KOPT-K1 (cell line): ENCODE measurements around the gene CCDC121.
A peak's percentile ranks its signal among the peaks of the same experiment; 100 is the strongest.
"Not testable (repeated sequence)": the region's sequence is repeated elsewhere in the genome, so short reads cannot be mapped to it uniquely, and the experiment has no call there.

Experiments
- H3K27ac ChIP-seq: fragments of 200-600 bp; sonication (generic); 2 replicates; pipeline ENCODE4 v1.5.1; 2016; ENCODE audit warnings: antibody characterized with exemption, mild to moderate bottlenecking, low read depth, low read length; ENCODE audit not compliant: poor library complexity, severe bottlenecking
- H3K36me3 ChIP-seq: fragments of 200-600 bp; sonication (generic); 2 replicates; pipeline ENCODE4 v1.5.1; 2017; ENCODE audit warnings: antibody characterized with exemption, mild to moderate bottlenecking, low read length, moderate library complexity; ENCODE audit not compliant: insufficient read depth
- H3K9me3 ChIP-seq: fragments of 200-600 bp; sonication (generic); 2 replicates; pipeline ENCODE4 v1.5.1; 2017; ENCODE audit warnings: antibody characterized with exemption, low read length, mild to moderate bottlenecking; ENCODE audit not compliant: insufficient read depth, poor library complexity, severe bottlenecking

Gene CCDC121

GRCh38 chr2:27647737-27648136 lies 18.9 kb upstream of the CCDC121 start:
- Histone ChIP-seq H3K9me3 (no peaks in the 10 kb centered on the region), H3K27ac (no peak overlapping the region), H3K36me3 (peaks cover 93% of the 10 kb centered on the region)

DNA sequence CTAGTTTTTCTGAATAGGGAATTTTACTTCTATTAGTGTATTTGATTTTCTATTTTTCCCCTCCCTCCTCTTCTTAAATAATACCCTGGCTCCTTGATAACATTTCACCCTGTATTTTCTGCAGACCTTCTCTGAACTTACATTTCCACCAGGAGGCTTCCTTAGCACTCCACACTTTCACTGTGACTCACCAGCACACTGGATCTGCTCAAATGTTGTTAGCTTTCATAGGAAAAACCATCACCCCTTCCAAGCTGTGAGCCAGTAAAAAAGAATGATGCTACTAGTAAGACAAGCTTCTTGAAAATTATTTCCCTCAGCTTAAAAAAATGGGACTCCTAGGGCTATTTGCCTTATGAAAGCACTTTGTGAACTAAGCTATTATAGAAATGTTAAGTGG lies 18.5 kb upstream of the CCDC121 start:
- peaks cover 93% of the 10 kb centered on the region for H3K36me3 ChIP-seq
- H3K27ac ChIP-seq: no peak overlapping the region
- H3K9me3 ChIP-seq: no peaks in the 10 kb centered on the region

DNA sequence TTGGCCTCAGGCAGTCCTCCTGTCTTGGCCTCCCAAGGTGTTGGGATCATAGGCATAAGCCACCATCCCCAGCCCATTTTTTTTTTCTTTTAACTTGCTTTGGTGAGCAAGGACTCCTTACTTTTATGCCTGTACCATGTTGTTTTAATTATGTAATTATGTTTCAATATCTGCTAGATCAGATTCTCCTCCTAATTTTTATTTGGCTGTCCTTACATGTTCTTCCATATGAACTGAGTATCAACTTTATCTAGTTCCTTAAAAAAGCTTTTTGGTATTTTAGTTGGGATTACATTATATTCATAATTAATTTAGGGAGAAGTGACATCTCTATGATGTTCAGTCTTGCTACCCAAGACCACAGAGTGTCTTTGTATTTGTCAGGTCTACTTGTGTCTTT lies 16.4 kb upstream of the CCDC121 start:
- Histone ChIP-seq H3K27ac (no peak overlapping the region), H3K9me3 (no peaks in the 10 kb centered on the region), H3K36me3 (peaks cover 94% of the 10 kb centered on the region)

DNA sequence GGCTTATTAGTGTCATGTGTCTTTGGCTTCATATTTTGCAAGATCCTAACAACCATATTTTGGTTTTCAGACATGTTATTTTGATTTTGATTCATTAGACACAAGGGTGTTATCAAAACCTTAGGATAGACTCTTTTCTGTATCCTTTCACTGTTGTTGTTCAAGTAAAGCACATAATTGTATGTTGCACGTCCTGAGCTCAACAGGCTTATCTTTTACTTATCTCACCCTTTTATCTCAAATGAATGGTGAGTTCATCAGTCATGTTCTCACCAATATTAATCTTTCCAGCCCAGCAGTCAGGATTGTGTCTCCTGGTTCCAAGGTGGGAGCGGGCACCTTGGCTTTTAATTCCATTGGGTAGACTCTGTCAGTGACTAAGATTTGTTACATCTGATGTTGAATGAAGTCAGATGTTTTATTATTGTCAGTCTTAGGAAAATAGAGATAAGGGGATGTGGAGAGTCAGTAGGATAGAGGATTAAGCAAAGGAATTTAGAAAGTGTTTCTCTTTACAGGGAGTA lies 12.0 kb upstream of the CCDC121 start:
- Histone ChIP-seq H3K27ac (no peak overlapping the region), H3K9me3 (no peaks in the 10 kb centered on the region), H3K36me3 (peaks cover 89% of the 10 kb centered on the region)

- Histone ChIP-seq H3K9me3 (no peaks in the 10 kb centered on the region), H3K36me3 (peaks cover 89% of the 10 kb centered on the region), H3K27ac (no peak overlapping the region)
These were observed 9.9 kb upstream of the CCDC121 start for GRCh38 chr2:27638709-27639108.

- Histone ChIP-seq H3K36me3 (peaks cover 89% of the 10 kb centered on the region), H3K27ac (no peak overlapping the region), H3K9me3 (no peaks in the 10 kb centered on the region)
These were observed 9.3 kb upstream of the CCDC121 start for GRCh38 chr2:27638037-27638637.

DNA sequence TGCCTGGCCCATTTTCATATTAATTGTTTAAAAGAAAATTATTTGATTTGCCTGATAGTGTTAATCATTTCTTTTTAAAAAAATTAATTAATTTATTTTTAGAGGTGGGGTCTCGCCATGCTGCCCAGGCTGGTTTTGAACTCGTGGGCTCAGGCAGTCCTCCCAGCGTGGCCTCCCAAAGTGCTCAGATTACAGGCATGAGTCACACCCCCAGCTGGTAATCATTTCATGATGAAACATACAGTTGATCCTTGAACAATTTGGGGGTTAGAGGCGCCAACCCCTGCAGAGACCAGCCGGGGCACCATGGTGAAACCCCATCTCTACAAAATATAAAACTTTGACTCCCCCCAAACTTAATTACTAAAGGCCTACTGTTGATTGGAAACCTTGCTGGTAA lies 8.0 kb upstream of the CCDC121 start:
- H3K36me3 ChIP-seq: peaks cover 92% of the 10 kb centered on the region
- no peaks in the 10 kb centered on the region for H3K9me3 ChIP-seq
- no peak overlapping the region for H3K27ac ChIP-seq

DNA sequence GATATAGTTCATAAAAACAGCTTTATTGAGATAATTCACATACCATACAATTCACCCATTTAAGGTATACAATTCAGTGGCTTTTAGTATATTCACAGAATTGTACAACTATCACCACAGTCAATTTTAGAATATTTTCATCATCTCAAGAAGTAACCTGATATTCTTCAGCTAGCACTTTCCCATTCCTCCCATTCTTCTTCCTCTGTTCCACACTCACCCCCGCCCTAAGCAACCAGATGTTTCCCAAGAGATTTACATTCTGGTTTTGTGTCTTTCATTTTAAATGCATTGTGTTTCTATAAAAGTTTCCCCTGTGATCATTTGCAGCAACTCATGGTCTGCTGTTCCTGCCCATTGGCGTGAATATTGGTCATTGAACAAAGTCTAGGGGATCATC lies 5.5 kb upstream of the CCDC121 start:
- Histone ChIP-seq H3K36me3 (peaks cover 83% of the 10 kb centered on the region), H3K27ac (no peak overlapping the region)

GRCh38 chr2:27630257-27630656 lies 1.4 kb upstream of the CCDC121 start:
- H3K27ac ChIP-seq, H3K9me3 ChIP-seq: not testable (repeated sequence)
- H3K36me3 ChIP-seq: peaks cover 48% of the 10 kb centered on the region

More for the DNA sequence above, 5.5 kb upstream of the CCDC121 start:
- H3K9me3 ChIP-seq: no peaks in the 10 kb centered on the region

DNA sequence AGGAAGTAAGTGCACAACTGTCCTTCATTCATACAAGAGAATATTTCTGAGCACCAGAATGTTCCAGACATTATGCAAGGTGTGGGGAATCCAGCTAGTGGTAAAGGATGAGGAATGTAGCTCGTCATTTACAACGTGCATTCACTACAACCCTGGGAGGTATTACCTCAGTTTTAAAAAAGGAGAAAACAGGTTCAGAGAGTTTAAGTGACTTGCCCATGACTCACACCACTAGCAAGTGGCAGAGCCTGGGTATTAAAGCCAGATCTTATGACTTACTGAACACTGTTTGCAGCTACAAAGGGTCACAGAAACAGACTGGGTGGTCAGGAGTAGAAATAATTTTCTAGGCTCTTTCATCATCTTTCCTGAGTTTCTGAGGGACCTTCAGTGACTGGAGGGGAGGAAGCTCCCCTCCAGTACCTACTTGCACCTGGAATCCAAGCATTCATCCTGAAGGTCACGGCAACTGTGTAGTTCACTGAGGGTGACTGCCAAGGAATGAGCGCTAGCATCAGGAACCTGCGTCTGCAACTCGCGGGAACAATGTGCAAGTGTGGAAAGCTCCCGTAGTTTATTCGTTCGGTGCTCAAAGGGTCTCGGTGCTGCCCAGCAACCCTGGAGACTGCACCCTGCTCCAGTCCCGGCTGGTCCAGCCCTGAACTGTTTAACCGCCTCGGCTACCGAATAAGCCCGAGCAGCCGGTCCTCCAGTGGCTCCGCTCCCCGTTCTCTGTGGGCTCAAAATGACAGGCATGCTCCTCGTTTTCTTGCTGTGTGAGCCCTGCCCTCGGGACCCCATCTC lies 647 bp downstream of the CCDC121 start:
- Histone ChIP-seq H3K36me3 (peaks cover 49% of the 10 kb centered on the region), H3K27ac (peak overlapping the region; percentile 72), H3K9me3 (no peaks in the 10 kb centered on the region)

- not testable (repeated sequence) for H3K9me3 ChIP-seq, H3K27ac ChIP-seq
- peaks cover 50% of the 10 kb centered on the region for H3K36me3 ChIP-seq
These were observed 1.9 kb downstream of the CCDC121 start for GRCh38 chr2:27626921-27627320.

GRCh38 chr2:27626323-27626722 lies 2.5 kb downstream of the CCDC121 start:
- H3K27ac ChIP-seq, H3K9me3 ChIP-seq: not testable (repeated sequence)
- H3K36me3 ChIP-seq: peaks cover 50% of the 10 kb centered on the region

- Histone ChIP-seq H3K36me3 (peaks cover 53% of the 10 kb centered on the region), H3K27ac (no peak overlapping the region), H3K9me3 (no peaks in the 10 kb centered on the region)
These were observed 3.9 kb downstream of the CCDC121 start for GRCh38 chr2:27624943-27625342.

GRCh38 chr2:27622921-27623384 lies 5.9 kb downstream of the CCDC121 start:
- Histone ChIP-seq H3K9me3 (no peaks in the 10 kb centered on the region), H3K27ac (no peak overlapping the region), H3K36me3 (peaks cover 73% of the 10 kb centered on the region)

DNA sequence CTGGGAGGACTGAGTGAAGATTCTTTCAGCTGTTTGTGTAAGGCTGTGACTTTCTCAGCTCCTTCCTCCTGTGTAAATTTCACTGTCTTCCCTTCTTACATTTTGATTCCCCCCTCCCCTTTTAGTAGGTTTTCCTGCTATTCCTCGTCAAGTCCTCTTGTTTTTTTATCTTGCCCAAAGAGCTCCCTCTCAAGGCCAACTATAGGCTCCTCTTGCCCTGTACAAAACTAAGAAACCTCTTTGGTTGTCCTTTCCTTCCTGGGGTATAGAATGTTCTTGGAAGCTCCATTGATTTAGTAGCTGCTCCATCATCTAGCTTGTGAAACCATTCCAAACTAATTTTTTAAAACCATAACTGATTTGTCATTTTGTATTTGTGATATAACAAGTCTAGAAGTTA lies 7.3 kb downstream of the CCDC121 start:
- Histone ChIP-seq H3K27ac (no peak overlapping the region), H3K9me3 (no peaks in the 10 kb centered on the region), H3K36me3 (peaks cover 87% of the 10 kb centered on the region)

DNA sequence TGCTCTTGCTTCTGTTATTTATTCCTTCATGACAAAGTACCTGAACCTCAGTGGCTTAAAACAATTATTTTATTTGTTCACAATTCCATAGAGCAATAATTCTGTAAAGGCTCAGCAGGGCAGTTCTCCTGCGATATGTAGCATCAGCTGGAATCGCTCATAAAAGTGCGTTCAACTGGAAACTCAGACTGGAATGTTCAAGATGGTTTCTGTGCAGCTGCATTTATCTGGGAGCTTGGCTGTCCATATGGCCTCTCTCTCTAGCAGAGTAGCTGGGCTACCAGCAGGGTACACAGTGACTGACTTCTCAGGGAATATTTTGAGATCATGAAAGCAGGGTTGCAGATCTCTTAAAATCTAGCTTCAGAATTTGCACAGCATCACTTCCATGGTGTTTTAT lies 13.5 kb downstream of the CCDC121 start:
- Histone ChIP-seq H3K36me3 (peaks cover 86% of the 10 kb centered on the region), H3K27ac (no peak overlapping the region), H3K9me3 (no peaks in the 10 kb centered on the region)
